ENCODE results near the gene ZMYM2. TPM values are rescaled to one million over a fixed set of nuclear protein-coding genes. Genes with fewer than 3 reads are reported as not detected.

The ZMYM2 gene
- polyA plus RNA-seq, 3 donors: 6.7 to 32.6 (median 8.5) TPM

DNA sequence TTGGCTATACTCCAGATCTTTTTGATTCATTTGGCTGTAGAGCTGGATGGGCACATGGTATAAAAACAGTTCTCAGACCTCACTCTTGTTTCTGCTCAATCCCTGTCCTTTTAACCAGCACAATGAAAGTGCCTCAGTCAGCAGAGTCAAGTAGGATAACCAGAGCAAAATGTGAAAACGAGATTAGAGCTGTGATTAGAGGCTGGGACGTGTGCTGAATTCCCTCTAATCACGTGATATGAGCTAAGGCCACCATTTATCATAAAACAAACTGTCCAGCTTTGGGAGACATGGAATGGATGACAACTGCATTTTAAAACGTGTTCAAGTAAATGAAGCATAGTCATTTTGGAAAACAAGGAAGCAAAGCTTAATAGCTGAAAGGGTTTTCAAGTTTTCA is 148.2 kb downstream of the ZMYM2 start:
- DNase-seq: no peak
- no peaks in the 10 kb centered on the region for H4K20me1 ChIP-seq (ENCODE audit: insufficient read depth, low read length)
- H3K36me3 ChIP-seq (replicated peaks in 1 of 2; ENCODE audit: control insufficient read depth in 1 of 2, insufficient read depth in 2 of 2, low read length in 2 of 2): no peaks in the 10 kb centered on the region
- H3K27ac ChIP-seq (ENCODE audit: low read depth in 1 of 2, low read length in 2 of 2): no peak overlapping the region
- intact Hi-C loops (cut with micrococcal nuclease): no loop called here
- Mint-ChIP-seq H3K27me3 (ENCODE audit: low read depth in 3 of 3) (peaks cover 3 to 13% (median 6%) of the 10 kb centered on the region in 3 donors), H3K27ac (no peak overlapping the region), H3K4me1 (peaks cover 24% of the 10 kb centered on the region), H3K4me3 (no peak overlapping the region), H3K9me3 (peaks cover 0 to 2% (median 0%) of the 10 kb centered on the region in 7 donors), H3K36me3 (no peaks in the 10 kb centered on the region)
- H3K27me3 ChIP-seq (ENCODE audit: control insufficient read depth in 2 of 2, insufficient read depth in 2 of 2, low read length in 2 of 2): peaks cover 2 to 8% of the 10 kb centered on the region in 2 donors
- no peaks in the 10 kb centered on the region for H3K79me2 ChIP-seq (ENCODE audit: insufficient read depth, low read length)
- WGBS (ENCODE audit: insufficient coverage): no CpG with 5 or more reads among the region's 4 CpGs
- H3K9me3 ChIP-seq (replicated peaks in 1 of 2; ENCODE audit: control insufficient read depth in 1 of 2, insufficient read depth in 1 of 2, low read length in 2 of 2): no peaks in the 10 kb centered on the region
- TF ChIP-seq, protein P1, sequence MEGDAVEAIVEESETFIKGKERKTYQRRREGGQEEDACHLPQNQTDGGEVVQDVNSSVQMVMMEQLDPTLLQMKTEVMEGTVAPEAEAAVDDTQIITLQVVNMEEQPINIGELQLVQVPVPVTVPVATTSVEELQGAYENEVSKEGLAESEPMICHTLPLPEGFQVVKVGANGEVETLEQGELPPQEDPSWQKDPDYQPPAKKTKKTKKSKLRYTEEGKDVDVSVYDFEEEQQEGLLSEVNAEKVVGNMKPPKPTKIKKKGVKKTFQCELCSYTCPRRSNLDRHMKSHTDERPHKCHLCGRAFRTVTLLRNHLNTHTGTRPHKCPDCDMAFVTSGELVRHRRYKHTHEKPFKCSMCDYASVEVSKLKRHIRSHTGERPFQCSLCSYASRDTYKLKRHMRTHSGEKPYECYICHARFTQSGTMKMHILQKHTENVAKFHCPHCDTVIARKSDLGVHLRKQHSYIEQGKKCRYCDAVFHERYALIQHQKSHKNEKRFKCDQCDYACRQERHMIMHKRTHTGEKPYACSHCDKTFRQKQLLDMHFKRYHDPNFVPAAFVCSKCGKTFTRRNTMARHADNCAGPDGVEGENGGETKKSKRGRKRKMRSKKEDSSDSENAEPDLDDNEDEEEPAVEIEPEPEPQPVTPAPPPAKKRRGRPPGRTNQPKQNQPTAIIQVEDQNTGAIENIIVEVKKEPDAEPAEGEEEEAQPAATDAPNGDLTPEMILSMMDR (IDR thresholded peaks at IDR 0.05): no peak
- no peak overlapping the region for H3K4me3 ChIP-seq (replicated peaks in 1 of 3; ENCODE audit: low read depth in 2 of 3, low read length in 3 of 3)
- H3K4me1 ChIP-seq (ENCODE audit: control insufficient read depth in 1 of 2, insufficient read depth in 2 of 2, low read length in 2 of 2): peaks cover 10 to 14% of the 10 kb centered on the region in 2 donors
- no peak overlapping the region for H2AFZ ChIP-seq (ENCODE audit: insufficient read depth, low read depth, low read length, poor library complexity, severe bottlenecking)
- no peak overlapping the region for H3K4me2 ChIP-seq (replicated peaks; ENCODE audit: extremely low read depth, low read length, poor library complexity, severe bottlenecking)
- H3K9ac ChIP-seq (ENCODE audit: insufficient read depth, low read length, poor library complexity, severe bottlenecking): no peak overlapping the region

DNA sequence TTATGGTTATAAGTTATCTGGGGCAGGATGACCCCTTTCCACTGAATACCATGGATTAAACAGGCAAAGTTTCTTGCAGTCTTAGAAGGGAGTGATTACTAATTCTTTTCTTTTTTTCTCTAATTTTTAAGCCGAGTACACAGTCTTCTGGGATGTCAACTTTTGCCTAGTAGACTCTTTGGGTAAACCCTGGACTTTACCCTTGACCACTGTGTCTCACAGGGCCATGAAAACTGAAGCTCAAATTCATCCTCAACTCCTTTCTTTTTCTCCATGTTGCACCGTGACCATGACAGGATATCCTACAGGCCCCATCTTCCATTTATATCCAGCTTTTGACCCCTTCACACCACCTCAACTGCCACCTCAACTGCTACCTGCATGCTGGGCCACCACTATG is 150.5 kb downstream of the ZMYM2 start:
- H3K79me2 ChIP-seq (ENCODE audit: insufficient read depth, low read length): no peaks in the 10 kb centered on the region
- intact Hi-C loops (cut with micrococcal nuclease): no loop called here
- DNase-seq: no peak
- no peak overlapping the region for H3K4me3 ChIP-seq (replicated peaks in 1 of 3; ENCODE audit: low read depth in 2 of 3, low read length in 3 of 3)
- no peak overlapping the region for H3K9ac ChIP-seq (ENCODE audit: insufficient read depth, low read length, poor library complexity, severe bottlenecking)
- H3K9me3 ChIP-seq (replicated peaks in 1 of 2; ENCODE audit: control insufficient read depth in 1 of 2, insufficient read depth in 1 of 2, low read length in 2 of 2): no peaks in the 10 kb centered on the region
- no peak overlapping the region for H3K27ac ChIP-seq (ENCODE audit: low read depth in 1 of 2, low read length in 2 of 2)
- Mint-ChIP-seq H3K27ac (no peak overlapping the region), H3K36me3 (no peaks in the 10 kb centered on the region), H3K4me1 (peaks cover 16% of the 10 kb centered on the region), H3K9me3 (peaks cover 0 to 2% (median 0%) of the 10 kb centered on the region in 7 donors), H3K4me3 (no peak overlapping the region), H3K27me3 (ENCODE audit: low read depth in 3 of 3) (peaks cover 0 to 8% (median 2%) of the 10 kb centered on the region in 3 donors)
- H2AFZ ChIP-seq (ENCODE audit: insufficient read depth, low read depth, low read length, poor library complexity, severe bottlenecking): no peak overlapping the region
- 92% methylated on average over 1 of the region's 2 CpGs for WGBS (ENCODE audit: insufficient coverage)
- no peak overlapping the region for H3K4me2 ChIP-seq (replicated peaks; ENCODE audit: extremely low read depth, low read length, poor library complexity, severe bottlenecking)
- no peaks in the 10 kb centered on the region for H4K20me1 ChIP-seq (ENCODE audit: insufficient read depth, low read length)
- H3K36me3 ChIP-seq (replicated peaks in 1 of 2; ENCODE audit: control insufficient read depth in 1 of 2, insufficient read depth in 2 of 2, low read length in 2 of 2): no peaks in the 10 kb centered on the region
- H3K4me1 ChIP-seq (ENCODE audit: control insufficient read depth in 1 of 2, insufficient read depth in 2 of 2, low read length in 2 of 2): peaks cover 10 to 14% of the 10 kb centered on the region in 2 donors
- H3K27me3 ChIP-seq (ENCODE audit: control insufficient read depth in 2 of 2, insufficient read depth in 2 of 2, low read length in 2 of 2): no peaks in the 10 kb centered on the region
- TF ChIP-seq, protein P1 (IDR thresholded peaks at IDR 0.05): no peak
